ENCODE data around the gene RXRA. TPM values are rescaled to one million over a fixed set of nuclear protein-coding genes. Genes with fewer than 3 reads are reported as not detected.
A peak's percentile ranks its signal among the peaks of the same experiment; 100 is the strongest.

Gene RXRA
- total RNA-seq, 4 donors from 2014 or later: 27.3 to 70.5 (median 58.6) TPM

DNA sequence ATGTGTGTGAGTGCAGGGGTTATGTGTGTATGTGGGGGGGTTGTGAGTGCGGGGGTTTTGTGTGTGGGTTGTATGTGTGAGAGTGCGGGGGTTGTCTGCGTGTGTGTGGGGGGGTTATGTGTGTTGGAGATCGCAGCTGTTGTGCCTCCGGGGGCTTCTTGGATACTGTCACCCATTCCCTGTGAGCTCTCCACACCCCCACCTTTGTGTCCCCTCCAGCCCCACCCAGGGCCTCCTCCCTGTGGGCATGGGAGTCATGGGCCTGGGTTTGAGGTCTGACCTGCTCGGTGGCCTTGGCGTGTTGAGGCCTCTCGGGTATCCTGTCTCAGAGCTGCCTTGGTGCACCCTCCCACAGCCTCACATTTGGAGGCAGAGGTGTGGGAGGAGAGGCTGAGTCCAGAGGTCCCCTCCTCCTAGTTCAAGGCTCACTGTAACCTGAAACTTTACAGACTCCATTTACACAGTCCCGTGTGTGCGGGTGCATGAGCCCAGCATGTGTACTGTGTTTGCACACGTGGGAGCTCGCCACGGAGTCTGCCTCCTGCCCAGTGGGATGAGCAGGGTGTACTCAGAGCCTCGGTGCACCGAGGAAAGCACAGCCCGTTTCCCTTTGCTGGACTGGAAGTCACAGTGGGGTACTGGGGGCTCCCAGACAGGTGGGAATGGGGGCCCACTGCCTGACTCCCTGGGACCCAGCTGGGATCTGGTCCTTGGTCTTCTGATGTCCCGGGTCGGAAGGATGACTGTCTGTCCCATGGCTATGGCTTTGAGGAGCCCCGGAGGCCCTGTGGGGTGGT, 43.4 kb downstream of the RXRA start:
- intact Hi-C loops (cut with DNase I; ENCODE audit: low total_unique reads): no loop called here
- DNase-seq: no peak
- 78 to 89% methylated on average over 3 to 18 of the region's 19 CpGs for WGBS, 2 donors (ENCODE audit: low coverage in 1 of 2)
- peaks cover 46 to 64% (median 54%) of the 10 kb centered on the region in 4 donors for H3K4me1 ChIP-seq
- H3K9me3 ChIP-seq: no peaks in the 10 kb centered on the region
- H3K27ac ChIP-seq: no peak overlapping the region
- TF ChIP-seq, protein P1, sequence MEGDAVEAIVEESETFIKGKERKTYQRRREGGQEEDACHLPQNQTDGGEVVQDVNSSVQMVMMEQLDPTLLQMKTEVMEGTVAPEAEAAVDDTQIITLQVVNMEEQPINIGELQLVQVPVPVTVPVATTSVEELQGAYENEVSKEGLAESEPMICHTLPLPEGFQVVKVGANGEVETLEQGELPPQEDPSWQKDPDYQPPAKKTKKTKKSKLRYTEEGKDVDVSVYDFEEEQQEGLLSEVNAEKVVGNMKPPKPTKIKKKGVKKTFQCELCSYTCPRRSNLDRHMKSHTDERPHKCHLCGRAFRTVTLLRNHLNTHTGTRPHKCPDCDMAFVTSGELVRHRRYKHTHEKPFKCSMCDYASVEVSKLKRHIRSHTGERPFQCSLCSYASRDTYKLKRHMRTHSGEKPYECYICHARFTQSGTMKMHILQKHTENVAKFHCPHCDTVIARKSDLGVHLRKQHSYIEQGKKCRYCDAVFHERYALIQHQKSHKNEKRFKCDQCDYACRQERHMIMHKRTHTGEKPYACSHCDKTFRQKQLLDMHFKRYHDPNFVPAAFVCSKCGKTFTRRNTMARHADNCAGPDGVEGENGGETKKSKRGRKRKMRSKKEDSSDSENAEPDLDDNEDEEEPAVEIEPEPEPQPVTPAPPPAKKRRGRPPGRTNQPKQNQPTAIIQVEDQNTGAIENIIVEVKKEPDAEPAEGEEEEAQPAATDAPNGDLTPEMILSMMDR (IDR thresholded peaks at IDR 0.05): no peak
- TF ChIP-seq POLR2AphosphoS5 (IDR thresholded peaks at IDR 0.05): no peak
- TF ChIP-seq POLR2A (IDR thresholded peaks at IDR 0.05): no peak
- TF ChIP-seq EP300 (IDR thresholded peaks at IDR 0.05; ENCODE audit: low read depth): no peak
- in situ Hi-C loops (cut with MboI; ENCODE audit: low pct_ligation_motif_present in 1 of 4, low pct_unique_long_range_greater_than_20kb in 1 of 4, low sequenced_read_pairs in 3 of 4): no loop called here
- H3K27me3 ChIP-seq: no peaks in the 10 kb centered on the region
- no peak overlapping the region for H3K4me3 ChIP-seq
- H3K36me3 ChIP-seq: no peaks in the 10 kb centered on the region

DNA sequence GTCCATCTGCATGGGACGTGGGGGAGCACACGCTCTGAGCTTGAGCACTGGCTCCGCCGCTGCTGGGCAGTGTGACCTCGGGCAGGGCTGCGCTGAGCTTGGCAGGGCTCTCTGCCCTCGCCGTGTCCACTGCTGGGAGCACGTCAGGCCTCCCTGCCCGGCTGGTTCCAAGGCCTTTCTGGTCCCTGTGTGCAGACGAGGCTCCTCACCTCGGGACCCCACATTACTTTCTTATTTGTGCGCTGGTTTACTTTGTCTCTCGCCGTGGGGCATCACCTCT, 43.9 kb downstream of the RXRA start:
- Histone ChIP-seq H3K9me3 (no peaks in the 10 kb centered on the region), H3K4me1 (peaks cover 47 to 64% (median 54%) of the 10 kb centered on the region in 4 donors), H3K27ac (no peak overlapping the region), H3K27me3 (no peaks in the 10 kb centered on the region), H3K36me3 (no peaks in the 10 kb centered on the region), H3K4me3 (no peak overlapping the region)
- in situ Hi-C loops (cut with MboI; ENCODE audit: low pct_ligation_motif_present in 1 of 4, low pct_unique_long_range_greater_than_20kb in 1 of 4, low sequenced_read_pairs in 3 of 4) (no loop called here), intact Hi-C loops (cut with DNase I; ENCODE audit: low total_unique reads) (no loop called here)
- DNase-seq: no peak
- WGBS, 2 donors (ENCODE audit: low coverage in 1 of 2): 94% methylated on average over 13 of the region's 15 CpGs; no CpG with 5 or more reads in 1 of the 2 donors
- no peak for TF ChIP-seq POLR2AphosphoS5 (IDR thresholded peaks at IDR 0.05)
- no peak for TF ChIP-seq EP300 (IDR thresholded peaks at IDR 0.05; ENCODE audit: low read depth)
- TF ChIP-seq, protein P1 (IDR thresholded peaks at IDR 0.05): no peak
- no peak for TF ChIP-seq POLR2A (IDR thresholded peaks at IDR 0.05)

DNA sequence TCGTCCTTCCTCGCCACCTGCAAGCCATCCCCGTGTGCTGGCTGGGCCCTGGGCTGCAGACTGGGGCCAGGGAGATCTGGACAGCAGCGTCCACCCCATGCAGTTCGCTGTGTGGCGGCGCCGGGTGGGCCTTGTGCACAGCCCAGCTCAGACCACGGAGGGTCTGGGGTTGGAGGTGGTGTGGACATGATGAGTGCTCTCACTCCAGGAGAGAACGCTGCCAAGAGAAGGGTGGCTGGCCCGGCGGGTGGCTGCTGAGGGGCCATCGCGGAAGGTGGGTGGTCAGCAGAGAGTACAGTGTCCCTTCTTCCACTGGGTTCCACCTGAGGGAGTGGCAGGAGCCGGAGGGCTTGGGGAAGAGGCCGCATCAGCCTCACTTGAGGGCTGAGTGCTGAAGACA, 44.4 kb downstream of the RXRA start:
- in situ Hi-C loops (cut with MboI; ENCODE audit: low pct_ligation_motif_present in 1 of 4, low pct_unique_long_range_greater_than_20kb in 1 of 4, low sequenced_read_pairs in 3 of 4) (no loop called here), intact Hi-C loops (cut with DNase I; ENCODE audit: low total_unique reads) (loop anchor here (1.0 kb wide), 1 partner anchor 47 kb away; no protein-coding TSS in a partner anchor)
- H3K4me3 ChIP-seq: no peak overlapping the region
- TF ChIP-seq POLR2A (IDR thresholded peaks at IDR 0.05) (no peak), EP300 (IDR thresholded peaks at IDR 0.05; ENCODE audit: low read depth) (no peak), POLR2AphosphoS5 (IDR thresholded peaks at IDR 0.05) (no peak)
- TF ChIP-seq, protein P1 (IDR thresholded peaks at IDR 0.05): no peak
- H3K27me3 ChIP-seq: no peaks in the 10 kb centered on the region
- H3K36me3 ChIP-seq: no peaks in the 10 kb centered on the region
- H3K4me1 ChIP-seq: peaks cover 43 to 64% (median 54%) of the 10 kb centered on the region in 4 donors
- H3K27ac ChIP-seq: no peak overlapping the region
- no peaks in the 10 kb centered on the region for H3K9me3 ChIP-seq
- DNase-seq: no peak
- WGBS, 2 donors (ENCODE audit: low coverage in 1 of 2): 92% methylated on average over 16 of the region's 16 CpGs; no CpG with 5 or more reads in 1 of the 2 donors

DNA sequence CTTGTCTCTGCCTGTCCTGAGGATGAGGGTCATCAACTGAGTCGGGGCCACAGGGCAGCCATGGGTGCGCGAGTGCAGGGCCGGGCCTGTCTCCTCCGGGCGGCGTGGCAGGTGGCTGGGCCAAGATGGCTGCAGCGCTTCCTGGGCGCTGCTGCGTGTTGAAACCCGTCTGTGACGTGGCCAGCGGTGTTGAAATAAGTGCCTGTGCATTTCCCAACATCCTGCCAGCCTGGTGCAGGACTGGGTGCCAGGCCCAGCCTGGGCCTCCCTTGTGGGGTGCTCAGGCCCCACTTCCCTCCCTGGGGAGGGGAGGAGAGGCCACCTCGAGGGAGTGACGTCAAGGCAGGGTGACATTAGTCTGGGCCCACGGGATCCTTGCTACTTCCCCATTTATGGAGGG, 45.5 kb downstream of the RXRA start:
- peaks cover 42 to 64% (median 53%) of the 10 kb centered on the region in 4 donors for H3K4me1 ChIP-seq
- H3K27ac ChIP-seq: peak overlapping the region; percentile 27 to 53 (median 36)
- DNase-seq: peak; percentile 53
- intact Hi-C loops (cut with DNase I; ENCODE audit: low total_unique reads) (loop anchor here (1.0 kb wide), 1 partner anchor 48 kb away; no protein-coding TSS in a partner anchor), in situ Hi-C loops (cut with MboI; ENCODE audit: low pct_ligation_motif_present in 1 of 4, low pct_unique_long_range_greater_than_20kb in 1 of 4, low sequenced_read_pairs in 3 of 4) (no loop called here)
- no peak overlapping the region for H3K4me3 ChIP-seq
- H3K9me3 ChIP-seq: no peaks in the 10 kb centered on the region
- H3K27me3 ChIP-seq: no peaks in the 10 kb centered on the region
- H3K36me3 ChIP-seq: no peaks in the 10 kb centered on the region
- 83% methylated on average over 11 of the region's 16 CpGs; no CpG with 5 or more reads in 1 of the 2 donors for WGBS, 2 donors (ENCODE audit: low coverage in 1 of 2)
- TF ChIP-seq POLR2AphosphoS5 (IDR thresholded peaks at IDR 0.05) (peak in 2 of 3 donors; percentile 19 to 23), EP300 (IDR thresholded peaks at IDR 0.05; ENCODE audit: low read depth) (no peak), POLR2A (IDR thresholded peaks at IDR 0.05) (no peak)
- TF ChIP-seq, protein P1 (IDR thresholded peaks at IDR 0.05): no peak

All from transverse colon (tissue), 4 donors.